Lung (tissue), 12 donors: ENCODE data around the gene CD34. TPM values are rescaled to one million over a fixed set of nuclear protein-coding genes. Genes with fewer than 3 reads are reported as not detected.

Experiments used
- ATAC-seq: fragments of 200-7000 bp; cut with Tn5 transposase; one replicate; pipeline ENCODE4 v1.9.1; 2020; ENCODE audit warnings: moderate number of reproducible peaks; ENCODE audit not compliant: insufficient read depth, low FRiP score
- DNase-seq, 3 donors: peaks; one replicate each; pipeline ENCODE4 v3.0.0-alpha.2; 2013 to 2017
- H3K27ac ChIP-seq, 2 donors: one replicate each; pipeline ENCODE4 v1.5.1; 2013; ENCODE audit warnings: mild to moderate bottlenecking in 2 of 2, moderate library complexity in 2 of 2, control low read depth in 1 of 2, inconsistent platforms in 1 of 2, low read depth in 1 of 2, low read length in 1 of 2
- H3K27me3 ChIP-seq, 3 donors: one replicate each; pipeline ENCODE4 v1.5.1; 2013; ENCODE audit warnings: low read length in 2 of 3; ENCODE audit not compliant: control insufficient read depth in 3 of 3, insufficient read depth in 3 of 3
- H3K36me3 ChIP-seq, 4 donors: one replicate each; pipeline ENCODE4 v1.5.1; 2013; ENCODE audit warnings: low read length in 4 of 4, mild to moderate bottlenecking in 1 of 4, moderate library complexity in 1 of 4; ENCODE audit not compliant: control insufficient read depth in 4 of 4, insufficient read depth in 4 of 4
- H3K4me1 ChIP-seq, 5 donors: one replicate each; pipeline ENCODE4 v1.5.1; 2013; ENCODE audit warnings: low read length in 5 of 5, mild to moderate bottlenecking in 2 of 5, moderate library complexity in 1 of 5; ENCODE audit not compliant: control insufficient read depth in 5 of 5, insufficient read depth in 5 of 5
- H3K4me3 ChIP-seq: one replicate; pipeline ENCODE4 v1.5.1; 2013; ENCODE audit warnings: mild to moderate bottlenecking, control low read depth, moderate library complexity
- H3K9ac ChIP-seq, 2 donors: one replicate each; pipeline ENCODE4 v1.5.1; 2013; ENCODE audit warnings: low read length in 2 of 2, control low read depth in 1 of 2; ENCODE audit not compliant: insufficient read depth in 1 of 2
- H3K9me3 ChIP-seq, 4 donors: one replicate each; pipeline ENCODE4 v1.5.1; 2013; ENCODE audit warnings: low read length in 3 of 4, mild to moderate bottlenecking in 1 of 4, moderate library complexity in 1 of 4; ENCODE audit not compliant: control insufficient read depth in 4 of 4, insufficient read depth in 3 of 4
- CTCF ChIP-seq: IDR thresholded peaks from 2 replicates; pipeline ENCODE4 v1.5.1; 2012; ENCODE audit warnings: mild to moderate bottlenecking; ENCODE audit errors: control extremely low read depth, extremely low read depth
- WGBS, 2 donors: extraction: QIAGEN DNeasy Blood & Tissue Kit; methylation state at CpG; one replicate each; pipeline ENCODE4 v1.1.7; 2013; 5-methylcytosine and 5-hydroxymethylcytosine counted together
- polyA plus RNA-seq, 2 donors: library from polyadenylated mRNA; stranded (reverse); fragments of 200-250 nt; gene quantifications; one replicate each; pipeline ENCODE4 v1.2.1, GENCODE V29; 2013
- total RNA-seq, 2 donors: library from RNA; depleted of rRNA in 1 of 2; stranded (reverse); fragments of >200 nt in 1 of 2; gene quantifications; one replicate each; pipeline ENCODE4 v1.2.1, GENCODE V29; 2014 to 2021
- donor health status: control.
- donor health status: control.
- donor health status: Bipolar disorder and iron deficiency.
- donor health status: healthy.
- donor health status: DM: yes; HTN: yes; CAD: no.

CD34 gene
- total and polyA plus RNA-seq, 4 donors = 23.6 to 81.9 (median 37.1) TPM

GRCh38 chr1:207856276-207857023, 54.5 kb downstream of the CD34 start:
- 89 to 95% methylated on average over 1 of the region's 1 CpG for WGBS, 2 donors
- H3K4me3 ChIP-seq = no peak overlapping the region
- DNase-seq = no peak
- no peak for TF ChIP-seq CTCF
- no peak overlapping the region for H3K27ac ChIP-seq
- ATAC-seq = no peak
- H3K9me3 ChIP-seq = no peaks in the 10 kb centered on the region
- peaks cover 0 to 18% (median 12%) of the 10 kb centered on the region in 5 donors for H3K4me1 ChIP-seq
- no peaks in the 10 kb centered on the region for H3K27me3 ChIP-seq
- H3K9ac ChIP-seq = no peak overlapping the region
- H3K36me3 ChIP-seq = peaks cover 0 to 9% (median 0%) of the 10 kb centered on the region in 4 donors

- peaks cover 0 to 11% (median 0%) of the 10 kb centered on the region in 4 donors for H3K36me3 ChIP-seq
- H3K27me3 ChIP-seq = no peaks in the 10 kb centered on the region
- DNase-seq = no peak
- no peaks in the 10 kb centered on the region for H3K9me3 ChIP-seq
- WGBS, 2 donors = 92 to 94% methylated on average over 2 of the region's 2 CpGs
- no peak overlapping the region for H3K4me3 ChIP-seq
- no peak for ATAC-seq
- H3K4me1 ChIP-seq = peaks cover 0 to 36% (median 12%) of the 10 kb centered on the region in 5 donors
- H3K9ac ChIP-seq = no peak overlapping the region
- TF ChIP-seq CTCF = no peak
- H3K27ac ChIP-seq = peak overlapping the region in 1 of 2 donors; percentile 17
These were observed 56.9 kb downstream of the CD34 start for GRCh38 chr1:207854001-207854400.

- 13 to 43% methylated on average over 1 of the region's 1 CpG for WGBS, 2 donors
- H3K27me3 ChIP-seq = no peaks in the 10 kb centered on the region
- DNase-seq = peak in 2 of 3 donors; percentile 48 to 54
- peak overlapping the region in 1 of 2 donors; percentile 9 for H3K27ac ChIP-seq
- H3K36me3 ChIP-seq = peaks cover 0 to 11% (median 0%) of the 10 kb centered on the region in 4 donors
- peaks cover 0 to 37% (median 12%) of the 10 kb centered on the region in 5 donors for H3K4me1 ChIP-seq
- H3K9ac ChIP-seq = no peak overlapping the region
- no peak overlapping the region for H3K4me3 ChIP-seq
- no peak for TF ChIP-seq CTCF
- no peaks in the 10 kb centered on the region for H3K9me3 ChIP-seq
- ATAC-seq = peak; percentile 48
These were observed 57.6 kb downstream of the CD34 start for GRCh38 chr1:207853372-207853757.
